Stomach smooth muscle (tissue), 2 donors: Measurements from ENCODE around the gene PJA1.

ENCODE experiments used
- H3K27ac ChIP-seq: one replicate; pipeline ENCODE4 v1.7.0; 2013; ENCODE audit warnings: mild to moderate bottlenecking, low read length, inconsistent platforms
- H3K27me3 ChIP-seq, 2 donors: one replicate each; pipeline ENCODE4 v1.7.0; 2013; ENCODE audit warnings: low read length in 2 of 2; ENCODE audit not compliant: insufficient read depth in 2 of 2, control insufficient read depth in 1 of 2
- H3K36me3 ChIP-seq, 2 donors: one replicate each; pipeline ENCODE4 v1.7.0; 2013; ENCODE audit warnings: low read length in 2 of 2; ENCODE audit not compliant: control insufficient read depth in 2 of 2, insufficient read depth in 2 of 2
- H3K4me1 ChIP-seq: one replicate; pipeline ENCODE4 v1.7.0; 2013; ENCODE audit warnings: low read length; ENCODE audit not compliant: control insufficient read depth, insufficient read depth
- H3K4me3 ChIP-seq, 2 donors: one replicate each; pipeline ENCODE4 v1.7.0; 2013; ENCODE audit warnings: low read length in 2 of 2
- H3K9ac ChIP-seq, 2 donors: one replicate each; pipeline ENCODE4 v1.7.0; 2013; ENCODE audit warnings: low read length in 2 of 2, mild to moderate bottlenecking in 1 of 2
- H3K9me3 ChIP-seq, 2 donors: one replicate each; pipeline ENCODE4 v1.7.0; 2013; ENCODE audit warnings: low read length in 2 of 2; ENCODE audit not compliant: control insufficient read depth in 2 of 2
- donor health status: healthy.
- donor health status: Pancreatic carcinoma.

Gene PJA1

GRCh38 chrX:69189576-69190371, 24.5 kb upstream of the PJA1 start:
- Histone ChIP-seq H3K9me3 (no peaks in the 10 kb centered on the region), H3K27ac (no peak overlapping the region), H3K36me3 (no peaks in the 10 kb centered on the region), H3K4me3 (no peak overlapping the region), H3K4me1 (no peaks in the 10 kb centered on the region), H3K27me3 (peaks cover 0 to 32% of the 10 kb centered on the region in 2 donors), H3K9ac (no peak overlapping the region)

DNA sequence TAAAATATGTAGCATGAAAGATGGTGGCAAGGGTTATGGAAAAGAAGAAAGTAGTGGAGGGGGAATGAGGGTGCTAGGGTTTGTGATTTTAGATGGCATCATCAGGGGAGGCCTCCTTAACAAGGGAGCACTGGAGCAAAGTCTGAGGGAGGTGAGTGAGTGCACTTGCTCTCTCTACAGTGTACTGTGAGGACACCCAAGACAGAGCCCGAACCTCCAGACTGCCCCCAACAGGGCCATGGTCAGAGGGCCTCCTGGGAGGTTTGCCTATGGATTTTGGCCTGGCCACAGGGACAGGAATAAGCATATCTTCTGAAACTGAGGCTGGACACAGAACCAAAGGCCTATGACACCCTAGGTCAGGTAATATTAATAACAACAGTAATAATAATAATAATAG, 21.4 kb upstream of the PJA1 start:
- H3K4me3 ChIP-seq: no peak overlapping the region
- peaks cover 0 to 24% of the 10 kb centered on the region in 2 donors for H3K27me3 ChIP-seq
- H3K27ac ChIP-seq: no peak overlapping the region
- H3K4me1 ChIP-seq: no peaks in the 10 kb centered on the region
- no peaks in the 10 kb centered on the region for H3K9me3 ChIP-seq
- H3K36me3 ChIP-seq: no peaks in the 10 kb centered on the region
- no peak overlapping the region for H3K9ac ChIP-seq

GRCh38 chrX:69185886-69186285, 20.6 kb upstream of the PJA1 start:
- H3K9me3 ChIP-seq: no peaks in the 10 kb centered on the region
- H3K27ac ChIP-seq: no peak overlapping the region
- peaks cover 0 to 21% of the 10 kb centered on the region in 2 donors for H3K27me3 ChIP-seq
- no peaks in the 10 kb centered on the region for H3K36me3 ChIP-seq
- no peaks in the 10 kb centered on the region for H3K4me1 ChIP-seq
- no peak overlapping the region for H3K9ac ChIP-seq
- no peak overlapping the region for H3K4me3 ChIP-seq

GRCh38 chrX:69185141-69185540, 19.9 kb upstream of the PJA1 start:
- H3K36me3 ChIP-seq: no peaks in the 10 kb centered on the region
- no peaks in the 10 kb centered on the region for H3K4me1 ChIP-seq
- H3K27me3 ChIP-seq: peaks cover 0 to 22% of the 10 kb centered on the region in 2 donors
- H3K27ac ChIP-seq: no peak overlapping the region
- no peak overlapping the region for H3K4me3 ChIP-seq
- no peaks in the 10 kb centered on the region for H3K9me3 ChIP-seq
- H3K9ac ChIP-seq: no peak overlapping the region

DNA sequence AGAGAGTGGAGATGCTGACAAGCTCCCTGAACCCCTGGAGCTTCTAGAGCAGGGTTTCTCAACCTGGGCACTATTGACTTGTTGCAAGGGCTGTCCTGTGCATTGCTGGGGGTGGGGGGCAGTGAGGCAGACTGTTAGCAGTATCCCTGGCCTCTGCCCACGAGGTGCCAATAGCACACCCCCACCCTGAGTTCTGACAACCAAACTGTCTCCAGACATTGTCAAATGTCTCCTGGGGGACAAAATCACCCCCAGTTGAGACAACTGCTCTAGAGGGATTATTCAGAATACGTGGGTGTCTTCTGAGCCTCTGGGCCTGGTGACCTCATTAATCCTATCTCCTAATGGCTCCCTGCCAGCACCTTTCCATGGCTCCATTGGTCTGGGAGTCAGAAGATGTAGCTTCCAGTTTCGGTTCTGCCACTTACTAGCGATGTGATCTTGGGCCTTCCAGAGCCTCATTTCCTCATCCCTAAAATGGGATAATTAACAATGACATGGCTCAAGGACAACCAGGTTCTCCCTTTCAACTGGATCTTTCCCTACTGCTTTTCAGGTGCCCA, 17.6 kb upstream of the PJA1 start:
- H3K36me3 ChIP-seq: no peaks in the 10 kb centered on the region
- H3K4me3 ChIP-seq: no peak overlapping the region
- H3K4me1 ChIP-seq: no peaks in the 10 kb centered on the region
- no peaks in the 10 kb centered on the region for H3K9me3 ChIP-seq
- no peak overlapping the region for H3K27ac ChIP-seq
- H3K27me3 ChIP-seq: peaks cover 0 to 27% of the 10 kb centered on the region in 2 donors
- H3K9ac ChIP-seq: no peak overlapping the region

DNA sequence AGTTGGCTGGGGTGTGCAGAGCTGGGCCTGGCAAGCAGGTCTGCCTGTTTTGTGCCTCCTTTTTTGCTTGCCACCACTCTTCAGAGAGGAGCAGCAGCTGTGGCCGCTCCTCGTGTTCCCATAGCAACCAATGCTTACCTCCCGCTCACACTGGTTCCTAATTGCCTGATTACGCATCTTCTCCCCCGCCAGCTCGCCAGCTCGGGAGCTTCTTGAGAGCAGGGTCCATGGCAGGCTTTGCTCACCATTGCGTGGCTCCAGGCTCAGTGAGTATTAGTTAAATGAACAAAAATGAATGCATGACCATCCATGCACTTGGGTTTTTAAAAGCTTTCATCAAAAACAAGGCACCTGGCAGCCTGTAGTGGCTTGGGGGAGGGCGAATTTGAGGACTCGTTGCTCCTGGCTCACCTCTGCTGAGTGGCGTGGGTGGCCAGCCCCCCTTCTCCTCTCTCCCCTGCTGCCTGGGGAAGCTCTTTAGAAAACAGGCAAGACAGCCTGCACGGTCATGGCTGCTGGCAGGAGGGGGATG, 14.2 kb upstream of the PJA1 start:
- H3K9ac ChIP-seq: no peak overlapping the region
- H3K36me3 ChIP-seq: no peaks in the 10 kb centered on the region
- no peak overlapping the region for H3K27ac ChIP-seq
- no peak overlapping the region for H3K4me3 ChIP-seq
- H3K27me3 ChIP-seq: peaks cover 0 to 22% of the 10 kb centered on the region in 2 donors
- H3K4me1 ChIP-seq: no peaks in the 10 kb centered on the region
- H3K9me3 ChIP-seq: peaks cover 0 to 2% of the 10 kb centered on the region in 2 donors

GRCh38 chrX:69178592-69178991, 13.3 kb upstream of the PJA1 start:
- Histone ChIP-seq H3K4me1 (no peaks in the 10 kb centered on the region), H3K4me3 (no peak overlapping the region), H3K27ac (no peak overlapping the region), H3K9me3 (peaks cover 0 to 2% of the 10 kb centered on the region in 2 donors), H3K27me3 (peaks cover 0 to 24% of the 10 kb centered on the region in 2 donors), H3K36me3 (no peaks in the 10 kb centered on the region), H3K9ac (no peak overlapping the region)

GRCh38 chrX:69177511-69178162, 12.4 kb upstream of the PJA1 start:
- Histone ChIP-seq H3K36me3 (no peaks in the 10 kb centered on the region), H3K4me1 (no peaks in the 10 kb centered on the region), H3K9ac (no peak overlapping the region), H3K4me3 (no peak overlapping the region), H3K27me3 (peaks cover 0 to 23% of the 10 kb centered on the region in 2 donors), H3K9me3 (peaks cover 0 to 2% of the 10 kb centered on the region in 2 donors), H3K27ac (no peak overlapping the region)

- no peak overlapping the region for H3K9ac ChIP-seq
- peaks cover 0 to 24% of the 10 kb centered on the region in 2 donors for H3K27me3 ChIP-seq
- H3K9me3 ChIP-seq: peaks cover 0 to 2% of the 10 kb centered on the region in 2 donors
- no peak overlapping the region for H3K27ac ChIP-seq
- H3K4me1 ChIP-seq: no peaks in the 10 kb centered on the region
- H3K36me3 ChIP-seq: no peaks in the 10 kb centered on the region
- H3K4me3 ChIP-seq: no peak overlapping the region
These were observed 10.8 kb upstream of the PJA1 start for GRCh38 chrX:69176053-69176452.

- H3K4me3 ChIP-seq: no peak overlapping the region
- H3K27ac ChIP-seq: no peak overlapping the region
- peaks cover 0 to 4% of the 10 kb centered on the region in 2 donors for H3K9me3 ChIP-seq
- peaks cover 0 to 16% of the 10 kb centered on the region in 2 donors for H3K27me3 ChIP-seq
- H3K4me1 ChIP-seq: no peaks in the 10 kb centered on the region
- no peaks in the 10 kb centered on the region for H3K36me3 ChIP-seq
- H3K9ac ChIP-seq: no peak overlapping the region
These were observed 8.7 kb upstream of the PJA1 start for GRCh38 chrX:69173906-69174305.
